HG03039 (cell line): Measurements from ENCODE around the gene SFSWAP.

ENCODE experiments used
- ATAC-seq: cut with Tn5 transposase; IDR thresholded peaks from one replicate; pipeline ENCODE4 v1.9.1; 2021; ENCODE audit warnings: mild to moderate bottlenecking, moderate library complexity; ENCODE audit not compliant: unreplicated experiment

Gene SFSWAP

DNA sequence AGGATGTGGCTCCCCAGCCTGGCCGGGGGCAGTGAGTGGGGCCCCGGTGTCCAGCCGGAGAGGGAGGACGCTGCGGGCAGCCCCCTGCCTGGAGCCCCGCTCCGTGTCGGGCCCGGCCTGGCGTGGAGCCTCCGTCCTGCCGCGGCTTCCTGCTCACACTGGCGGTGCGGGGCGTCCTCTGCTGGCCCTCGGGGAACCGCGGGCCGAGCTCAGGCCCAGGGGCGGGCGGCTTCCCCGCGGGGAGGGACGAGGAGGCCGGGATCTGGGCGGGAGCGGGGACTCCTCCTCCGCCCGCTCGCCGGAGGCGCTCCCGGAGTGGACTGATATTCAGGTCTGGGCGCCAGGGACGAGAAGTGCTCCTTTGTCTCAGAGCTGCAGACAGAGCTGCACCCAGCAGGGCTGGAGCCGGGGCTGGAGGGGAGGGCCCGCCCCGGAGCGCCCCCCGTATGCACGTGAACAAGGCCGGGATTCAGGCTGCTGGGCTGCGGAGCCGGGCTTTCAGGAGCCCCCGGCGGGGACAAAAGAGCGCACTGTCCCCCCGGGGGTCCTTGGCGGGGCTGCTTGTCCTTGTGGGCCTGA is 119.5 kb downstream of the SFSWAP start:
- ATAC-seq, result no peak

DNA sequence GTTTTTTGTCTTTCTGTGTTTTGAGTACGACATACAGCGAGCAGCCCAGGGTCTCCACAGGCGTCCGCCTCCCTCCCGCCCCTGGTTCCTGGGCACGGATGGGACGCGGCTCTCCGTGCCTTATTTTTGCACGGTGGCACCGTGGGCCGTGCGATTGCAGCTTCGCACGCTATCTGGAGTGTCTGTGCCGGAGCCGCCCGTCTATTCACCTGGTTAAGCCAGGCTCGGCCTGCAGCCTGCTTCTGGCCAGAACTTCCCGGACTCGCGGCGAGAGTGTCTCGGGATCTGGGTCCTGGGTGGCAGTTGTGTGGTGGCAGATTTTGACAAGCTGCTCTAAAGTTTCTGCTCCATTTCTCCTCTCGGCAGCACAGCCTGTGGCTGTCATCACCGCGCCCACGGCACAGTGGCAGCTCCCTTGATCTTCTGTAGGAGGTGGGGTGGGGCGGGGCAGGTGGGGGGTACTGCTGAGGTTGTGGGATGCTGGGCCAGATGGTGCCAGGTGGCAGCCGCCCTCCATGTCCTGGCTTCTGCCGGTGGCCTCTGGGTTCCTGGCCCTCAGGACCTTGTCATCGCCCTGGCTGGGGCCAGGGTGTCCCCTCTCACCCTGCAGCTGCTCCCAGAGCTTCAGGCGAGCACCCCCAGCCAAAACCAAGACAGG is 120.2 kb downstream of the SFSWAP start:
- no peak for ATAC-seq

DNA sequence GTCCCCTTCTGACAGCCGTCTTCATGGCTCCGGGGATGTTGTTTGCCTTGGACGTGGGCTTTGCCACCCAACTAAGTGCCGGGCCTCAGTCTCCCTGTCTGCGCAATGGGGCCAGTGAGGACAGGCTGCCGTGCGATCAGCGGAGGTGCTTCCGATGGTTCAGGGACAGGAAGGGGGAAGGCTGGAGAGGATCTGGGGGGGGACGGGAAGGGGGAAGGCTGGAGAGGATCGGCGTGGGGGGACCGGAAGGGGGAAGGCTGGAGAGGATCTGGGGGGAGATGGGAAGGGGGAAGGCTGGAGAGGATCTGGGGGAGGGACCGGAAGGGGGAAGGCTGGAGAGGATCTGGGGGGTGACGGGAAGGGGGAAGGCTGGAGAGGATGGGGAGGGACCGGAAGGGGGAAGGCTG is 120.7 kb downstream of the SFSWAP start:
- no peak for ATAC-seq

DNA sequence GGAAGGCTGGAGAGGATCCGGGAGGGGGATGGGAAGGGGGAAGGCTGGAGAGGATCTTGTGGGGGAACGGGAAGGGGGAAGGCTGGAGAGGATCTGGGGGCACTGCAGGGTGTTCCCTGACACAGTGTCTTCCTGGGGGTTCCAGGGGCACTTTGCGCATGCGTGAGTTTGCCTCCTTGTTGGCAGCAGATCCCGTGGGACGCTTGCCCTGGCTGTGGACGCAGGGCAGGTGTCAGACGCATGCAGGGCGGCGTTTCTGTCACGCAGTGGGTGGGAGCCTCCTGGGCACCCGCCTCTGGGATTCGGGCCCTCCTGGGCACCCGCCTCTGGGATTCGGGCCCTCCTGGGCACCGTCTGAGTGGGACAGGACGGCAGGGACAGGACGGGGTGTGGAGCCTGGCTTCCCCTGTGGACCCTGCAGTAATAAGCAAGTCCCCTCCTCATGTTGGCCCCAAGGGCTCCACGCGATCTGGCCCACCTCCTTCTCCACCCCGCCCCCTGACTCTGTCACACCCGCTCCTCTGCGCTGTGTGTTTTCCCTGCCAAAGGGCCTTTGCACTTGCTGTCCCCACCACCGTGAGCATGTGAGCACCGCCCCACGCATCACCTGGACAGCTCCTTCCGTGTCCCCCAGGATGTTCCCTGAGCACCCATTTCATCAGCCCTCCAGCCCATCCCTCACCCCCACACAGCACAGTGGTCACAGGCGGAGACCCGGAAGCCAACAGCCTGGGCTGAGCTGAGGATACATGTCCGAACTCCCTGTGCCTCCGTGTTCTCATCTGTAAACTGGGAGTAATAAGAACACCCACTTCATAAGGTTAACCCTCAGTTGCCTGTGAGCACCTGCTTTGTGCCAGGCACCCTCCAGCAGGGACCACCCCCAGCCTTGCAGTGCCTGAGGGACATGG is 121.7 kb downstream of the SFSWAP start:
- no peak for ATAC-seq

DNA sequence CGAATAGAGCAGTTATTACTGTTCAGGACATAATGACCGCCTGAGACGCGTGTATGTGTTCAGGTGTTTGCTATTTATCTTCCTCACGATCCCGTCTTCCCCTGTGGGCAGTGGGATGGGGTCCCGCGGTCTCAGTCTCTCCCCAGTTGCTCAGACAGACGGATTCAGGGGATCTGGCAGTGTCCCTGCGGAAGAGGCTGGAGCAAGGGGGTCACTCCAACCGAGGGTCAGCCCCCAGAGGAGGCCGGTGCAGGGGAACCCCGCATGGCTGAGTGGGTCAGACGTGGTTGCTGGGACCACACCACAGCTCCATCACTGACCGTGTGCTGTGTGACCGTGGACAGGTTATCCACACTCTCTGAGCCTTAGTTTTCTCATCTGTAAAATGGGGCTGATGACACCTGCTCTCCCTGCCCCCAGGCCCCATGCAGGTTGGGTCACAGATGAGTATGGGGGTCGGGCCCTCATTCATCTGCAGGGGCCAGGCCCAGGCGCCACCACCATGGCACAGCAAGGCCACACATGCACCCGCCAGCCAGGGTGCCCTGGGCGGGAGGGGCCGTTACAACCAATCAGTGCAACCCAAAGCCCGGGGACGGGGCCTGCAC is 122.5 kb downstream of the SFSWAP start:
- ATAC-seq, result no peak

DNA sequence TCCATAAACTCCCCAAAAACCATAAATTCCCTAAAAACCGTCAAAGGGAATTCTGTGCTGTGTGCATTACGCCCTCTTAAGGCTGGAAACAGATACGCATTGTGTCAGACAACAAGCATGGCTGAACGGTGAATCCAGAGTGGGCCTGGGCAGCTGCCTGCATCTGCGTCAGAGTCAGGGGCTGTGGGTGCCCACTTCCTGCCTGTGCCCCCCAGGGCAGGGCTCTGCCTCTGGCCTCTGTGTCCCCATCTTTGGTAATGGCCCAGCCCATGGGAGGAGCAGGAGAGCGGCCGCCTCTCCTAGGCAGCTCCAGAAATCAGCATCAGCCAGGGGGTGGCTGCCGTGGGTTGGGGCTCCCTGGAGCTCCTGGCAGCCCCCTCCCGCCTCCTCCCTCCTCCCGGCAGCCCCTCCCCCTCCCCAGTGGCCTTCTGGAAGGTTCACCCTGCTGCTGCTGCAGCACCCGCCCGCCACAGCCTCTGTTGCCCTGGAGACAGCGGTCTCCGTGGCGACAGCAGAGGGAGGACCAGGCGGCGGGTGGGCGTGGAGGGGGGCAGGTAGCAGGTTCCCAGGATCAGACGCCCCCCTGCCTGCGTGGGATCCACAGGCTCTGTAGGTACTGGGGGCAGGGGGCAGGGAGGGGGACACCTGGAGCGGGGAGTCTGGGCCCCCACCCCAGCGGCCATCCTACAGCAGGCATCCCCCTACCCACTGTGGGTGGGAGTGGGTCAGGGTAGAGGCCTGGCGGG is 123.2 kb downstream of the SFSWAP start:
- no peak for ATAC-seq

DNA sequence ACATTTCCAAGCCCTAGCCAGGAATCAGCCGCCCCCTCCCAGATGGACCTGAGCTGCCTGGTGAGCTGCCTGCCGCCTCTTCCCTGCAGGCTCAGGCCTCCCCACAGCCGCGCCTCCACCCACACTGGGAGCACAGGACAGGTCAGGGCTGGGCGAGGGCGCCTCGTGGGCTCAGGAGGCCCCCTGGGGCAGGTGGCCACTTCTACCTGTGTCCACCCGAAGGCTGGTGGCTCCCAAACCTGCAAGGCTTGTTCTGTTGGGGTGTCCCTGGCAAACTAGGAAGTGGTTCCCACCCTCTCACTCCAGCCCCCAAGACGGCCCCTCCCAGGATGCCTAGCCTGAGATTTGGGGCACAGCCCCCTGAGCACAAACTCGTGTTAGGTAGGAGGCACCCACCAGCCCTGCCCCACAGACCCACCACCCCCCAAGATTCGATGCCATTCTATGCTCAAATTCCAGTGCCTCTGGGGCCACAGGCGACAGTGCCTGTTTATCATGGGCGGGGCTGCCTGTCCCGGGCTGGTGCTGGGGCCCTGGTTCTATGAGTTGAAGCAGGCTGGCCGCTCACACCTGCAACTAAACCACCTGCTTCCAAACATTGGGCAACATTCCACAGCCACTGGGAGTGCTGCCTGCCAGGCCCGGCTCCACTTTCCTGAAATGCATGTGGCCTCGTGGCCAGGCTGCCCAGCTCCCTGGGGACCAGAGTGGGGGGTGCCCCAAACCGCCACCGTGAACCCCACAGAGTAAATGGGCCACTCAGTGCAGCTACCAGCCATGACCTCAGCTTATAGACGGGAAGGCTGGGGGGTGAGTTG is 124.1 kb downstream of the SFSWAP start:
- ATAC-seq, result no peak

DNA sequence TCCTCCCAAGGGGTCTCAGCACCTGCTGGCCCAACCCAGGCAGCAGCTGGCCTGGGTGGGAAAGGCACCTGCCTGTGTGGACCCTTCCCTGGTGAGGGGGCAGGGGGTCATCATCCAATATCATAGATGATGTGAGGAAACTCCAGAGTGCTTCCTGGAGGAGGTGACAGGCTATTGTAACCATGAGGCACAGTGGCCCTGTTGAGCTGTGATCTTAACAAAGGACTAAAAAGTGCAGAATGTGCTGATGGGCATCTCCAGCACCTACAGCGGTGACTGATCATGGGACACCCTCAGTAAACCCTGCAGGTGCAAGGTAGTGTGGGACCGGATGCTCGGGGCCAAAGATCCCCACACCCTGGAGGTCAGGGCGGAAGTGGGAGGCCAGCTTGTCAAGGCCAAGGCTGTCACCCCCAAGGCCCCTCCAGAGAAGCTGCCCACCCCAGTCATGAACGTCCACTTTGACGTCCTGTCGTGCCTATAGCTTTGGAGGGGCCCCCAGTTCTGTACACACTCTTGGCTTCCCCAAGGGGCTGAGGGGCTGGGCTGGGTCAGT is 124.8 kb downstream of the SFSWAP start:
- ATAC-seq, result no peak

DNA sequence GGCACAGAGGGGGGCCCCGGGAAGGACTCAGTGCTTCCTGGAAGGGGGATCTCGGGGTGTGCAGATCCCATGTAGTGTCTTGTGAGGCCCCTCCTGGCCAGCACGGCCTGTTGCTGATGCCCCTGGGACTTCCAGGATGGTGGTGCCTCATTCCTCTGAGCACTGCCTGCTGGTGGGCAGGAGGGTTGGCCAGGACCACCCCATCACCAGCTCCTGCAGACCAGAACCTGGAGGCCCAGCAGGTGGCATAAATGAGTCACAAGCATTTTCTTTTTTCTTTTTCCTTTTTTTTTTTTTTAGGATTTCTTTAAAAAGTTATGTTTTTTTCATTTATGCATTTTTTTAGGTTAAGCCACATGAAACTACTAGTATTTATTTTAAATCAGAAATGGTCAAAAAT is 125.3 kb downstream of the SFSWAP start:
- ATAC-seq, result no peak

DNA sequence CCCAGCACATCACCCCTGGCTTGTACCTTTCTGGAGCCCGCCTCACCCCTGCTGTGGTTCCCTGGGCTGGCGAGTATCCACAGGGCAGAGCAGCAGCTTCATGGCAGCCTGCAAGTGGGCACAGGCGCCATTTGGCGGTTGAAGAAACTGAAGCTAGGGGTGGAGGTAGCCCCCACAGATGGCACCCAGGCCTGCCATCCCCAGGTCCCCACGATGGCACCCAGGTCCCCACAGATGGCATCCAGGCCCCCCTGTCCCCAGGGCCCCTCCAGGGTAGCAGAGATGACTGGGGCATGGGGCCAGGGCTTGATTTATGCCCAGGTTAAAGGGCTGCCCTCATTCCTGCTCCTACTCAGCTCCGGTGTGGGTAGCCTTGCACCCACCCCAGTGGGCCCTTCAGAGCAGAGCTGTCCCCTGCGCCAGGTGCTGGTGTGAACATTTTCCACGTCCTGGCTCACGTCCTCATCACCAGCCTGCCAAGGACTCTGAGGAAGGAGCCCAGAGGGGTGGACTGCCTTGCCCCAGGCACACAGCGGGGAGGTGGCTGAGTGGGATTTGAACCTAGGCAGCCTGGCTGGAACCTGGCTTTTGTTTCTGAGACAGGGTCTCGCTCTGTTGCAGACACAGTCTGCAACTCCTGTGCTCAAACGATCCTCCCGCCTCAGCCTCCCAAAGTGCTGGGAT is 126.0 kb downstream of the SFSWAP start:
- no peak for ATAC-seq

DNA sequence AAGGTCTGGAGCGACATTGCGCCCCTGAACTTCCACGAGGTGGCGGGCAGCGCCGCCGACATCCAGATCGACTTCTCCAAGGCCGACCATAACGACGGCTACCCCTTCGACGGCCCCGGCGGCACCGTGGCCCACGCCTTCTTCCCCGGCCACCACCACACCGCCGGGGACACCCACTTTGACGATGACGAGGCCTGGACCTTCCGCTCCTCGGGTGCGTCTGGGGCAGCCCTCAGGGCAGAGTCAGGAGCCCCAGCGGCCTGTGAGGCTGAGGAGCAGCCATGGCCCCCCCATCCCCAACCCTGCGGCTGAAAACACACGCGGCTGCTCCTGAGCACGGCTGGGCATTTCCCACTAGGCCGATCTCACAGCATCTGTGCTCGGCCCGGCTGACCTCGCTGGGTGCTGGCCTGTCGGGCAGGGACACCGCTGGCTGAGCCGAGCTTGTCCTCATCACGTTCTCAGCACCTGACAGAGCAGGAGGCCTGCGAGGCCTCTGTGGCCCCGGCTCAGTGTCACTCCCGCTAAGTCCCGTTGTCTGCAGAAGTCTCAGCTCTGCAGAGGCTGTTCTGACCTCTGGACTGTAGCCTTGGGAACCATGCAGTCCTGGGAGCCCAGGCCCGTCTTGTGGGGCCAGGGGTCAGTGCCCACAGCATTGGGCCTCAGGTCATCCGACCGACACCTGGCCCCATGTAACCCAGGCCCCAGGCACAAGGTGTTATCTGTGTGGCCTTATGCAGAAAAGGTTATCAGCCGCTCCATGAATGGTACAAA is 129.9 kb downstream of the SFSWAP start:
- ATAC-seq, result no peak

DNA sequence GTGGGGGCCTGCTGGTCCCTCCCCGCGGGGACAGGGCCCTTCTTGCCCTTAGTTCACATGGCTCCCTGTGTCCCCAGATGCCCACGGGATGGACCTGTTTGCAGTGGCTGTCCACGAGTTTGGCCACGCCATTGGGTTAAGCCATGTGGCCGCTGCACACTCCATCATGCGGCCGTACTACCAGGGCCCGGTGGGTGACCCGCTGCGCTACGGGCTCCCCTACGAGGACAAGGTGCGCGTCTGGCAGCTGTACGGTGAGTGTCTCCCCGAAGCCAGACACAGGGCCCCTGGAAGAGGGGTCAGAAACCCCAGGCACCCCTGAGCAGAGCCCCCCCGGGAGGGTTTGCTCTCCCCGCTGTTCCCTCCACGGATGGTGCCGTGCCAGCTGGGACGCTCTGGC is 130.7 kb downstream of the SFSWAP start:
- no peak for ATAC-seq

DNA sequence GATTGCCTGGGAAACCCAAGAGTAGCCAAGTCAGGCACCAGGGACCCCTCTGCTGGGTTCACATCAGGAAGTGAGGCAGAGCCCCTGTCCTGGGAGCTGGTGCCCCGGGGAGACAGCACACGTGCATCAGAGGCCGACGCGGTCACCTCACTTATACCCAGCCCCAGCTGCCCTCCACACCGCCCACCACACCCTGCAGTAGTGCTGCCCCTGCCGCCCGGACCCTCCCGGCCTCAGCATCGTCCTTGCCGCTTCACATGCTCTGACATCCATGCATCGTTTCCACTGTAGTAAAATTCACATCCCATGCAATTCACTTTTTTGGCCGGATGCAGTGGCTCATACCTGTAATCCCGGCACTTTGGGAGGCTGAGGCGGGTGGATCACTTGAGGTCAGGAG is 131.3 kb downstream of the SFSWAP start:
- no peak for ATAC-seq

DNA sequence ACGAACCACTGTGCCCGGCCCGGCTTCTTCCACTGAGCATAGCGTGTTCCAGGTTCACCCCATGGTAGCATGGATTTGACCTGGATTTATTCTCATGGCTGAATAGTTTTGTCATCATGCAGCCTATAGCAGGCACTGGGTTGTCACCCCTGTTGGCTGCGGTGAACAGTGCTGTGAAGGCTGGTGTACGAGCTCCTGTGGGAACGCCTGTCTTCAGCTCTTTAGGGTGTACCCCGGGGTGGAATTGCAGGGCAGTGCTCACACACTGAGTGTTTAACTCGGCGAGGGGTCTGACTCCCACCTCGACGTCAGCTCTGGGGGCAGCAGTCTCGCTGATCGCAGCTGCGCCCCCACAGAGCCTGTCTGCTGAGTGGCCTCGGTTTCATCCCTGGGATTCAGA is 132.6 kb downstream of the SFSWAP start:
- ATAC-seq, result no peak

DNA sequence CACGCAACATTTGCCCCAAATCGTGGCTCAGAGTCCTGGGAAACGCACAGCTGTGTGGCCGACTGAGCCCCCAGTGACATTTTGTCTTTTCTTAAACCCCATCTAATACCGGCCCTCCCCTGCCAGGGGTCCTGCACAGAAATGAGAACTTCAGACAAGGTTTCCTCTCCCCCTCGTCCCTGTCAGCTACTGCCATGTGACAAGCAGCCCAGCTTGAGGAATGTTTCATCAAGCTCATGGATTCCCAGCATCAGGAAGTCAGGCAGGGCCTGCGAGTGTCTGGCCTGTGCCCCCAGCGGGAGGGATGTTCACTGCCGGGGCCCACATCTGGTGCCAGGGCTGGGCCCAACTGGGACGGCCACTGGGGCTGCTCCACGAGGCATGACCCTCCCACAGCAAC is 133.2 kb downstream of the SFSWAP start:
- no peak for ATAC-seq

DNA sequence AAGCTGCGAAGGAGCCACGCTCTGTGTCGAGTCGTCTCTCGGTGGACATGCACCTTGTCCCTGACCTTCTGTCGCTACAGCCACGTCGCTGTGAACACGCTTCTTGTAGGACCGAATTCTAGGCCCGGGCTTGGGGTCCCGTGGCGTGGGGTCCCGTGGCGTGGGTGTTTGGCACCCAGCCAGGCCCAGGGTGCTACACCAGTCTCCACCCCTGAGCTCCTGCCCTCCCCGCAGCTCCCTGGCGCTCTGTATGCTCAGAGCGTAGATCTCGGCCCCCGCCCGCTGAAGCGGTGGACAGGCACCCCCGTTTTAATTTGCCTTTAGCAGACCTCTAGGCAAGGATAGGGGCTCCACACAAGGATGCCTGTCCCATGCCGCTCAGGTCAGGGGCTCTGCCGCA is 133.8 kb downstream of the SFSWAP start:
- no peak for ATAC-seq

DNA sequence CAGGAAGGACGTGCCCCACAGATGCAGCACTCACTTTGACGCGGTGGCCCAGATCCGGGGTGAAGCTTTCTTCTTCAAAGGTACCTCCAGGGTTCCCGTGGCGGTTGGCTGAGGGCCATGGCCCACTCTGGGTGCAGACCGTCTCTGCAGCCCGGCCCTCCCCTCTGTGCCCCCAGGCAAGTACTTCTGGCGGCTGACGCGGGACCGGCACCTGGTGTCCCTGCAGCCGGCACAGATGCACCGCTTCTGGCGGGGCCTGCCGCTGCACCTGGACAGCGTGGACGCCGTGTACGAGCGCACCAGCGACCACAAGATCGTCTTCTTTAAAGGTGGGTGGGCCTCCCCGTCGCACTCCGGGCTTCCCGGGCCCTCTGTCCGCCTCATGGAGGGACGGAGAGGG is 134.2 kb downstream of the SFSWAP start:
- no peak for ATAC-seq

DNA sequence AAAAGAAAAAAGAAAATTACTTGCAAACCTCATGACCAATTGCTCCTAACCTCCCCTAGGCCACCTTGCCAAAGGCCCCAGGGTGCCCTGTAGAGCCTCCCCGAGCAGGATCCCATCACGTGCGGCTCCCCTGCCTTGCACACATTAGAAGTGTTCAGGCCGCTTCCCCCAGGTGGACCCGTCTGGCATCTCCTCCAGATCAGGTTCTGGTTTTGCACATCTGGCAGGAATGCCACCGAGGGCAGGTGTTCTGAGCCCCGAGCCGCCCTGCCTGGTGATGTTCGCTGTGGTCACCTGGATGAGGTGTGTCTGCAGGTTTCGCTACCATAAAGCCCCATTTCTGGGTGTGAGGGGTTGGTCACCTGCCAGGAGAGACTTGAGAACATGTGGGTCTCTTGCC is 136.6 kb downstream of the SFSWAP start:
- ATAC-seq, result no peak
